ENCODE measurements around the gene LYPD6B. TPM values are rescaled to one million over a fixed set of nuclear protein-coding genes. Genes with fewer than 3 reads are reported as not detected.
A peak's percentile ranks its signal among the peaks of the same experiment; 100 is the strongest.
"Not testable (repeated sequence)": the region's sequence is repeated elsewhere in the genome, so short reads cannot be mapped to it uniquely, and the experiment has no call there.

The LYPD6B gene
- total RNA-seq, 2 donors from 2014 or later: 1.4 TPM; not detected in 1

- Mint-ChIP-seq H3K4me1 (no peaks in the 10 kb centered on the region), H3K36me3 (ENCODE audit: low read depth) (peaks cover 3% of the 10 kb centered on the region), H3K27ac (no peak overlapping the region), H3K4me3 (no peak overlapping the region), H3K27me3 (peaks cover 6% of the 10 kb centered on the region)
- no peak for ATAC-seq
- DNase-seq: no peak
- H3K9me3 ChIP-seq (ENCODE audit: control insufficient read depth, low read length, poor library complexity, severe bottlenecking): no peaks in the 10 kb centered on the region
Observed at GRCh38 chr2:149213764-149214493, 175.4 kb downstream of the LYPD6B start.

- H3K9me3 ChIP-seq (ENCODE audit: control insufficient read depth, low read length, poor library complexity, severe bottlenecking): no peaks in the 10 kb centered on the region
Observed at GRCh38 chr2:149218497-149218896, 180.0 kb downstream of the LYPD6B start.

GRCh38 chr2:149219856-149220255 is 181.4 kb downstream of the LYPD6B start:
- ATAC-seq (no peak), DNase-seq (no peak)
- no peaks in the 10 kb centered on the region for H3K4me1 Mint-ChIP-seq
- H3K36me3 Mint-ChIP-seq (ENCODE audit: low read depth): no peaks in the 10 kb centered on the region
- no peak overlapping the region for H3K4me3 Mint-ChIP-seq
- H3K9me3 ChIP-seq (ENCODE audit: control insufficient read depth, low read length, poor library complexity, severe bottlenecking): no peaks in the 10 kb centered on the region
- no peak overlapping the region for H3K27ac Mint-ChIP-seq
- H3K27me3 Mint-ChIP-seq: peaks cover 31% of the 10 kb centered on the region

More at GRCh38 chr2:149218497-149218896, 180.0 kb downstream of the LYPD6B start:
- Mint-ChIP-seq H3K27me3 (peaks cover 23% of the 10 kb centered on the region), H3K4me3 (no peak overlapping the region), H3K27ac (no peak overlapping the region), H3K36me3 (ENCODE audit: low read depth) (no peaks in the 10 kb centered on the region), H3K4me1 (no peaks in the 10 kb centered on the region)
- no peak for DNase-seq
- no peak for ATAC-seq

GRCh38 chr2:149221002-149221401 is 182.5 kb downstream of the LYPD6B start:
- Mint-ChIP-seq H3K4me1 (no peaks in the 10 kb centered on the region), H3K27ac (no peak overlapping the region), H3K27me3 (peaks cover 36% of the 10 kb centered on the region), H3K36me3 (ENCODE audit: low read depth) (no peaks in the 10 kb centered on the region), H3K4me3 (no peak overlapping the region)
- no peak for DNase-seq
- ATAC-seq: no peak
- no peaks in the 10 kb centered on the region for H3K9me3 ChIP-seq (ENCODE audit: control insufficient read depth, low read length, poor library complexity, severe bottlenecking)

- ATAC-seq: no peak
- no peak overlapping the region for H3K4me3 Mint-ChIP-seq
- no peaks in the 10 kb centered on the region for H3K36me3 Mint-ChIP-seq (ENCODE audit: low read depth)
Observed at GRCh38 chr2:149221898-149222297, 183.4 kb downstream of the LYPD6B start.

GRCh38 chr2:149223472-149224095 is 185.1 kb downstream of the LYPD6B start:
- Mint-ChIP-seq H3K4me1 (no peaks in the 10 kb centered on the region), H3K4me3 (no peak overlapping the region), H3K27me3 (peaks cover 60% of the 10 kb centered on the region), H3K36me3 (ENCODE audit: low read depth) (peaks cover 5% of the 10 kb centered on the region), H3K27ac (no peak overlapping the region)
- ATAC-seq (no peak), DNase-seq (no peak)
- no peaks in the 10 kb centered on the region for H3K9me3 ChIP-seq (ENCODE audit: control insufficient read depth, low read length, poor library complexity, severe bottlenecking)

More at GRCh38 chr2:149221898-149222297, 183.4 kb downstream of the LYPD6B start:
- DNase-seq: no peak
- no peak overlapping the region for H3K27ac Mint-ChIP-seq
- H3K27me3 Mint-ChIP-seq: peaks cover 43% of the 10 kb centered on the region
- H3K9me3 ChIP-seq (ENCODE audit: control insufficient read depth, low read length, poor library complexity, severe bottlenecking): no peaks in the 10 kb centered on the region
- H3K4me1 Mint-ChIP-seq: no peaks in the 10 kb centered on the region

GRCh38 chr2:149224543-149224942 is 186.0 kb downstream of the LYPD6B start:
- DNase-seq (no peak), ATAC-seq (no peak)
- Mint-ChIP-seq H3K4me3 (no peak overlapping the region), H3K36me3 (ENCODE audit: low read depth) (peaks cover 5% of the 10 kb centered on the region), H3K27me3 (peaks cover 66% of the 10 kb centered on the region), H3K27ac (no peak overlapping the region), H3K4me1 (no peaks in the 10 kb centered on the region)
- no peaks in the 10 kb centered on the region for H3K9me3 ChIP-seq (ENCODE audit: control insufficient read depth, low read length, poor library complexity, severe bottlenecking)

- no peak for DNase-seq
- Mint-ChIP-seq H3K27ac (no peak overlapping the region), H3K4me3 (no peak overlapping the region), H3K4me1 (no peaks in the 10 kb centered on the region), H3K36me3 (ENCODE audit: low read depth) (peaks cover 5% of the 10 kb centered on the region), H3K27me3 (peaks cover 65% of the 10 kb centered on the region)
- ATAC-seq: no peak
- H3K9me3 ChIP-seq (ENCODE audit: control insufficient read depth, low read length, poor library complexity, severe bottlenecking): no peaks in the 10 kb centered on the region
Observed at GRCh38 chr2:149225446-149225845, 186.9 kb downstream of the LYPD6B start.

GRCh38 chr2:149226790-149227189 is 188.3 kb downstream of the LYPD6B start:
- H3K27ac Mint-ChIP-seq: no peak overlapping the region
- no peaks in the 10 kb centered on the region for H3K9me3 ChIP-seq (ENCODE audit: control insufficient read depth, low read length, poor library complexity, severe bottlenecking)
- peaks cover 72% of the 10 kb centered on the region for H3K27me3 Mint-ChIP-seq
- DNase-seq (no peak), ATAC-seq (no peak)
- no peaks in the 10 kb centered on the region for H3K4me1 Mint-ChIP-seq
- no peak overlapping the region for H3K4me3 Mint-ChIP-seq
- peaks cover 5% of the 10 kb centered on the region for H3K36me3 Mint-ChIP-seq (ENCODE audit: low read depth)

GRCh38 chr2:149235816-149236375 is 197.4 kb downstream of the LYPD6B start:
- Mint-ChIP-seq H3K27ac (no peak overlapping the region), H3K4me1 (no peaks in the 10 kb centered on the region), H3K27me3 (peaks cover 25% of the 10 kb centered on the region), H3K36me3 (ENCODE audit: low read depth) (no peaks in the 10 kb centered on the region), H3K4me3 (no peak overlapping the region)
- ATAC-seq (no peak), DNase-seq (no peak)
- H3K9me3 ChIP-seq (ENCODE audit: control insufficient read depth, low read length, poor library complexity, severe bottlenecking): no peaks in the 10 kb centered on the region

- ATAC-seq (no peak), DNase-seq (no peak)
- no peaks in the 10 kb centered on the region for H3K9me3 ChIP-seq (ENCODE audit: control insufficient read depth, low read length, poor library complexity, severe bottlenecking)
- Mint-ChIP-seq H3K27me3 (peaks cover 20% of the 10 kb centered on the region), H3K36me3 (ENCODE audit: low read depth) (no peaks in the 10 kb centered on the region), H3K4me3 (no peak overlapping the region), H3K27ac (no peak overlapping the region), H3K4me1 (no peaks in the 10 kb centered on the region)
Observed at GRCh38 chr2:149236410-149236809, 197.9 kb downstream of the LYPD6B start.

- H3K27me3 Mint-ChIP-seq: peaks cover 9% of the 10 kb centered on the region
- H3K27ac Mint-ChIP-seq: no peak overlapping the region
- H3K9me3 ChIP-seq (ENCODE audit: control insufficient read depth, low read length, poor library complexity, severe bottlenecking): no peaks in the 10 kb centered on the region
- H3K4me1 Mint-ChIP-seq: no peaks in the 10 kb centered on the region
- ATAC-seq (no peak), DNase-seq (no peak)
- H3K4me3 Mint-ChIP-seq: no peak overlapping the region
- H3K36me3 Mint-ChIP-seq (ENCODE audit: low read depth): no peaks in the 10 kb centered on the region
Observed at GRCh38 chr2:149246186-149246585, 207.7 kb downstream of the LYPD6B start.

GRCh38 chr2:149251436-149251835 is 212.9 kb downstream of the LYPD6B start:
- H3K4me1 Mint-ChIP-seq; H3K36me3 Mint-ChIP-seq (ENCODE audit: low read depth); DNase-seq; H3K27ac Mint-ChIP-seq; H3K9me3 ChIP-seq (ENCODE audit: control insufficient read depth, low read length, poor library complexity, severe bottlenecking); H3K27me3 Mint-ChIP-seq; ATAC-seq: not testable (repeated sequence)
- H3K4me3 Mint-ChIP-seq: peak overlapping the region; percentile 2

Data from T-helper 17 cell (primary cell).